Neural crest cell (in vitro differentiated cells): Measurements from ENCODE around the gene ALKBH2. TPM values are rescaled to one million over a fixed set of nuclear protein-coding genes. Genes with fewer than 3 reads are reported as not detected.

Source experiments
- DNase-seq: peaks from one replicate; pipeline ENCODE4 v3.0.0; 2021; ENCODE audit warnings: low read depth, mixed read lengths, low spot score
- H3K27ac Mint-ChIP-seq: one replicate; pipeline ENCODE4 v1.8.0; 2021; ENCODE audit warnings: mild to moderate bottlenecking, mixed read lengths; ENCODE audit not compliant: unreplicated experiment
- H3K27me3 Mint-ChIP-seq: 2 replicates; pipeline ENCODE4 v1.8.0; 2021; ENCODE audit warnings: low read depth, mild to moderate bottlenecking, mixed read lengths
- H3K36me3 Mint-ChIP-seq: 2 replicates; pipeline ENCODE4 v1.8.0; 2021; ENCODE audit warnings: low read depth, mild to moderate bottlenecking, mixed read lengths
- H3K4me1 Mint-ChIP-seq: 2 replicates; pipeline ENCODE4 v1.8.0; 2021; ENCODE audit warnings: mixed read lengths
- H3K4me3 Mint-ChIP-seq: one replicate; pipeline ENCODE4 v1.8.0; 2021; ENCODE audit warnings: mild to moderate bottlenecking, mixed read lengths
- H3K9me3 Mint-ChIP-seq: 2 replicates; pipeline ENCODE4 v1.8.0; 2021; ENCODE audit warnings: mixed read lengths
- total RNA-seq: library from RNA; stranded (reverse); gene quantifications from 2 replicates; pipeline ENCODE4 v1.2.1, GENCODE V29; 2021
- TF ChIP-seq, protein P1 (sequence below): fragments of 200-600 bp; sonication (generic); conservative IDR thresholded peaks from 2 replicates; pipeline ENCODE4 v1.5.0; 2021; ENCODE audit warnings: antibody characterized with exemption, mild to moderate bottlenecking

The ALKBH2 gene
- total RNA-seq, 1 donor from 2014 or later, result 33.1 TPM

DNA sequence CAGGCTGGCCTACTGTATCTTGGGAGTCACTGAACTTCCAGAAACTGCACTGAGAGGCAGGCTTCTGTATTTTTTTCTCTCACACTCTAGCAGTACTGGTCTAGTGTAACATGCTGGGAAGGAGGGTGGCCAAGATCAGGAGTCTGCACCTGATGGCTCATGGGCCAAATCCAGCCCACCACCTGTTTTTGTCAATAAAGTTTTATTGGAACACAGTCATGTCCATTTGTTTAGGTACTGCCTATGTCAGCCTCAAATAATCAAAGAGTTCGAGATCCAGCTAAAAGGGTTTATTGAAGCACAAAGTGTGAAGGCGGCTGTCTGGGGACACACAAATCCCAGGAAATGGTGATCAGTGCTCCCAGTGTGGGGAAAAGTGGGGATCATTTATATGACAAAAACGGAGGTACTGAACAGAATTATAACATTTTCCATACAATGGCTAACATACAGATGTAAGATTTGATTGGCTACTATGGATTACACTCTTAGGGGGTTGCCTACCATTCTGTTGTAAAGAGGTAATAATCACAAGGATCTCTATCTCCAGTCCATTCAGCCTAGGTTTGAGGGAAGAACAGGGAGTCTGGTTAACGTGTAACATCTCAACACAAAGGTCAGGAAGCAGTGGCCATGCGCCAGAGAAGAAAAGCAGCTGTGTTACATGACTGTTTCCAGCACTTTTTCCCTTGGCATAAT, 28.0 kb downstream of the ALKBH2 start:
- H3K36me3 Mint-ChIP-seq, result peaks cover 4% of the 10 kb centered on the region
- H3K4me3 Mint-ChIP-seq, result no peak overlapping the region
- no peaks in the 10 kb centered on the region for H3K4me1 Mint-ChIP-seq
- DNase-seq, result no peak
- peaks cover 2% of the 10 kb centered on the region for H3K9me3 Mint-ChIP-seq
- no peak overlapping the region for H3K27ac Mint-ChIP-seq
- TF ChIP-seq, protein P1, sequence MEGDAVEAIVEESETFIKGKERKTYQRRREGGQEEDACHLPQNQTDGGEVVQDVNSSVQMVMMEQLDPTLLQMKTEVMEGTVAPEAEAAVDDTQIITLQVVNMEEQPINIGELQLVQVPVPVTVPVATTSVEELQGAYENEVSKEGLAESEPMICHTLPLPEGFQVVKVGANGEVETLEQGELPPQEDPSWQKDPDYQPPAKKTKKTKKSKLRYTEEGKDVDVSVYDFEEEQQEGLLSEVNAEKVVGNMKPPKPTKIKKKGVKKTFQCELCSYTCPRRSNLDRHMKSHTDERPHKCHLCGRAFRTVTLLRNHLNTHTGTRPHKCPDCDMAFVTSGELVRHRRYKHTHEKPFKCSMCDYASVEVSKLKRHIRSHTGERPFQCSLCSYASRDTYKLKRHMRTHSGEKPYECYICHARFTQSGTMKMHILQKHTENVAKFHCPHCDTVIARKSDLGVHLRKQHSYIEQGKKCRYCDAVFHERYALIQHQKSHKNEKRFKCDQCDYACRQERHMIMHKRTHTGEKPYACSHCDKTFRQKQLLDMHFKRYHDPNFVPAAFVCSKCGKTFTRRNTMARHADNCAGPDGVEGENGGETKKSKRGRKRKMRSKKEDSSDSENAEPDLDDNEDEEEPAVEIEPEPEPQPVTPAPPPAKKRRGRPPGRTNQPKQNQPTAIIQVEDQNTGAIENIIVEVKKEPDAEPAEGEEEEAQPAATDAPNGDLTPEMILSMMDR, result no peak
- no peaks in the 10 kb centered on the region for H3K27me3 Mint-ChIP-seq

DNA sequence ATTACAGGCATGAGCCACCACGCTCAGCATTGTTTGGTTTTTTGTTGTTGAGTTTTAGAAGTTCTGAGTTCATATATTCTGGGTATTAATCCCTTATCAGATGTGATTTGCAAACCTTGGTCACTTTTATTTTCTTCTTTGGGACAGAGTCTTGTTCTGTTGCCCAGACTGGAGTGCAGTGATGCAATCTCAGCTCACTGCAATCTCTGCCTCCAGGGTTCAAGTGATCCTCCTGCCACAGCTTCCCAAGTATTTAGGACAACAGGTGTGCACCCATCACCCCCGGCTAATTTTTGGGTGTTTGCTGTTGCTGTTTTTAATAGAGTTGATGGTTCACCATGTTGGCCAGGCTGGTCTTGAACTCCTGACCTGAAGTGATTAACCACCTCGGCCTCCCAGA, 29.1 kb downstream of the ALKBH2 start:
- Mint-ChIP-seq H3K4me1 (no peaks in the 10 kb centered on the region), H3K9me3 (peaks cover 2% of the 10 kb centered on the region), H3K36me3 (peaks cover 4% of the 10 kb centered on the region), H3K4me3 (no peak overlapping the region), H3K27ac (no peak overlapping the region), H3K27me3 (no peaks in the 10 kb centered on the region)
- DNase-seq, result no peak
- TF ChIP-seq, protein P1, result no peak

- Mint-ChIP-seq H3K27ac (no peak overlapping the region), H3K4me3 (no peak overlapping the region), H3K9me3 (peaks cover 2% of the 10 kb centered on the region), H3K36me3 (peaks cover 4% of the 10 kb centered on the region), H3K27me3 (no peaks in the 10 kb centered on the region), H3K4me1 (peaks cover 3% of the 10 kb centered on the region)
- TF ChIP-seq, protein P1, result no peak
- no peak for DNase-seq
These were observed 34.5 kb downstream of the ALKBH2 start for GRCh38 chr12:109058773-109059172.

- H3K9me3 Mint-ChIP-seq, result no peaks in the 10 kb centered on the region
- no peak overlapping the region for H3K4me3 Mint-ChIP-seq
- H3K27ac Mint-ChIP-seq, result no peak overlapping the region
- no peaks in the 10 kb centered on the region for H3K36me3 Mint-ChIP-seq
- peaks cover 13% of the 10 kb centered on the region for H3K4me1 Mint-ChIP-seq
- no peaks in the 10 kb centered on the region for H3K27me3 Mint-ChIP-seq
- TF ChIP-seq, protein P1, result no peak
- no peak for DNase-seq
These were observed 35.9 kb downstream of the ALKBH2 start for GRCh38 chr12:109057376-109057775.

DNA sequence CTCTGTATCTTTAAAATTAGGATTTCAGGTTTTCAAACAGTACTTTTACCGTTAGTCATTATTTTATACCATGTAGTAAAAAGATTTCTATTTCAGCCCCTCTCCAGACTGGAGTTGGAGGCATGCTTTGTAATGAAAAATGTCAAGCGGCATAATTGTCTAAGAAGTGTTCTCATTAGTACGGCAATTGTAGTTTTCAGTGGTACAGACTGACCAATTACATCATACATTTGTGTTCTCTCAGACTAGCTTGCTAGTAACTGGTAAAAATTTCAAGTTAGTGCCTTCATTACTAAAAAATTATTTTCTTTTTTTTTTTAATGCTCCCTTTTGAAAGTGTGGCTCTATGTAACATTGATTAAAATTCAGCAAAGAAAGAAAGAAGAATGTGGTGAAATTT, 36.4 kb downstream of the ALKBH2 start:
- no peaks in the 10 kb centered on the region for H3K36me3 Mint-ChIP-seq
- peaks cover 4% of the 10 kb centered on the region for H3K27me3 Mint-ChIP-seq
- H3K4me1 Mint-ChIP-seq, result peaks cover 18% of the 10 kb centered on the region
- no peak overlapping the region for H3K4me3 Mint-ChIP-seq
- no peak overlapping the region for H3K27ac Mint-ChIP-seq
- DNase-seq, result no peak
- no peaks in the 10 kb centered on the region for H3K9me3 Mint-ChIP-seq
- TF ChIP-seq, protein P1, result no peak
